ENCODE measurements around the gene AKT1. TPM values are rescaled to one million over a fixed set of nuclear protein-coding genes. Genes with fewer than 3 reads are reported as not detected.

AKT1 gene
- total and polyA plus RNA-seq, 2 of the 13 experiments (the other 11 are each of a cell fraction or from before 2014, with no cell fraction given) = 96.2 to 116 TPM

DNA sequence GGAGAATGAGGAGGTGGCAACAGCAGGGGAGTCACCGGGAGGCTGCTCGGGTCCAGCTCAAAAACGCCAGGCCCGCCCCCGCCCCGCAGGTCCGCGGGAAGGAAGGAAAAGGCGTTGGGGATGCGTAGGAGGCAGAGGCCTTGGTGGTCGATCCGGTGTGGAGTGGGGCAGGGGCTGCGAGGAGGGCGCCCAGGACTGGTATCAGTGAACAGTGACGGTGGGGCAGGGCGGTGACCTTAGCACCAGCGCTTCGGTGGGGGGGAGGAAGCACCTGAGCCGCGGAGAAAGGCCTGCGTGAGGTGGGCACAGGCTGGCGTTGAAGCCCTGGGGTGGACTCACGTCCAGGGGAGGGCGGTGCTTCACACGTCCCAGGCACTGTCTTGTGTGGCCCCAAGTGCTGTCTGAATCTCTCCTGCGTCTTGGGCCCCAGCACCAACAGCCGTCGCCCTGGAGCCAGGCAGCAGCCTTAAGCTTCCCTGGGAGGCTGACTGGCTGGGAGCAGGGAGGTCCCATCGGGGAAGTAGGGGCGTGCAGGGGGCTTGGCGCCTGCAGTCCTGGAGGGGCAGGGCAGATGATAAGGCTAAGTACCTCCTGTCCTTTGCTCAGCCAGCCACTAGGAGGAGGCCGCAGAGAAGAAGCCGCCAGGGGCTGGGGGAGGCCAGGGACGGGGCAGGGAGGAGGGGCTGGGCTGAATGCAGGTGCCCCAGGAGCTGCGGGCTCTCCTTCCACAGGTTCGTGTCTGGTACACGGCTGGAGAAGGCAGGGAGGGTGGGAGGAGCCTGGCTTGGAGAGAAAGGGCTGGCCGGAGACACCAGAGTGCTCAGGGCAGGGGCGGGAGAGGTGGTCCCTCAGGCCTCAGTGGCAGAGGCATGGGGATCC lies 31.9 kb upstream of the AKT1 start (continued):
- TF ChIP-seq ZNF567 (CRISPR knock-in tag; IDR thresholded peaks at IDR 0.05; ENCODE audit: borderline replicate concordance) = no peak
- 0 out of 2 replicates have a peak, but pooled peaks have one; percentile 13 for TF ChIP-seq SP5 (CRISPR knock-in tag; IDR thresholded peaks at IDR 0.05; ENCODE audit: borderline replicate concordance, low read depth)
- TF ChIP-seq SIN3B (IDR thresholded peaks at IDR 0.05; ENCODE audit: low read length) = no peak
- TF ChIP-seq KDM3A (CRISPR knock-in tag; IDR thresholded peaks at IDR 0.05; ENCODE audit: low read depth) = 0 out of 2 replicates have a peak, but pooled peaks have one; percentile 44
- no peak for TF ChIP-seq SOX6 (IDR thresholded peaks at IDR 0.05)
- 0 out of 2 replicates have a peak, but pooled peaks have one; percentile 10 for TF ChIP-seq SOX6 (CRISPR knock-in tag; IDR thresholded peaks at IDR 0.05)

DNA sequence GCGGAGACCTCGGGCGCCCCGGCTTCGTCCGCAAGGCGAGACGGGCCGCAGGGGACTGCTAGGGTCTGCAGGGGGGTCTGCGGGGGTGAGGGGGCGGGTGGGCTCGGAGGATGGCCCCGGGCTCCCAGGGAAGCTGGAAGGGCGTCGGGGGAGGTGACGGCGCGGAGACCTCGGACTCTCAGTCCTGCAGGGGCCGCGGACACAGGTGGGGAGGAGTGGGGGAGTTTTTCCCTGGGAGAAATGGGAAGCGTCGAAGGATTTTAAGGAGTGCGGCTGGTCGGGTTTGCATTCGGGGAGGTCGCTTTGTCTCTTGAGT lies 31.3 kb upstream of the AKT1 start:
- intact Hi-C loops (cut with micrococcal nuclease; ENCODE audit: unreplicated experiment) (loop anchor here (2.0 kb wide), 1 partner anchor 38 kb away; the partner anchor contains the start of gene CEP170B), in situ Hi-C loops (cut with HindIII; ENCODE audit: extremely low pct_ligation_motif_present, low pct_unique_long_range_greater_than_20kb) (loop anchor here (5.0 to 10.0 kb wide), 2 partner anchors 40 to 172 kb away; partner anchors contain the start of gene CEP170B)
- Histone ChIP-seq H3K9ac (ENCODE audit: insufficient read depth, low read depth, low read length) (peak overlapping the region; percentile 61), H3K4me2 (ENCODE audit: low read depth, low read length) (peak overlapping the region; percentile 95), H2AFZ (ENCODE audit: low read length) (no peak overlapping the region), H3K27me3 (ENCODE audit: control insufficient read depth in 1 of 2, insufficient read depth in 2 of 2, low read length in 2 of 2) (no peaks in the 10 kb centered on the region; a peak in 1 of 5 replicates), H3K27ac (ENCODE audit: extremely low read length, insufficient read depth, low read length) (peak overlapping the region; percentile 56), H3K4me1 (ENCODE audit: insufficient read depth, low read length) (peaks cover 24% of the 10 kb centered on the region), H3K36me3 (replicated peaks in 1 of 2; ENCODE audit: control insufficient read depth in 1 of 2, insufficient read depth in 2 of 2, low read length in 2 of 2) (no peaks in the 10 kb centered on the region), H3K4me3 (replicated peaks in 1 of 3; ENCODE audit: insufficient read depth in 1 of 3, low read depth in 2 of 3, low read length in 3 of 3) (peak overlapping the region; percentile 66 to 82 (median 77)), H4K20me1 (ENCODE audit: insufficient read depth, low read length) (no peaks in the 10 kb centered on the region), H3K9me3 (ENCODE audit: low read length) (no peaks in the 10 kb centered on the region), H3K79me2 (ENCODE audit: insufficient read depth, low read length) (no peaks in the 10 kb centered on the region)
- under 1% methylated on average over 10 of the region's 27 CpGs for WGBS (ENCODE audit: low lambda C conversion rate)
- TF ChIP-seq ZMAT3 (CRISPR knock-in tag; conservative IDR thresholded peaks at IDR 0.05) (0 out of 2 replicates have a peak, but pooled peaks have one; percentile 14), POLR2AphosphoS5 (IDR thresholded peaks at IDR 0.05; ENCODE audit: low read depth, low read length) (peak; percentile 82), ARNT2 (CRISPR knock-in tag; IDR thresholded peaks at IDR 0.05; ENCODE audit: low read depth) (0 out of 2 replicates have a peak, but pooled peaks have one; percentile 8), KAT2B (IDR thresholded peaks at IDR 0.05; ENCODE audit: borderline replicate concordance, low read depth, low read length) (no peak), ZNF501 (CRISPR knock-in tag; IDR thresholded peaks at IDR 0.05) (peak; percentile 48; the same call in 1 of the 2 replicates), ZEB1 (IDR thresholded peaks at IDR 0.05; ENCODE audit: insufficient replicate concordance, low read depth) (no peak), POLR2A (IDR thresholded peaks at IDR 0.05; ENCODE audit: insufficient read depth in 1 of 2, low read depth in 2 of 2, low read length in 2 of 2) (peak in 1 of 2 experiments; percentile 43; a peak in 2 of 4 replicates), RFXAP (CRISPR knock-in tag; IDR thresholded peaks at IDR 0.05; ENCODE audit: borderline replicate concordance) (no peak), ZNF468 (CRISPR knock-in tag; IDR thresholded peaks at IDR 0.05) (no peak), ZNF24 (IDR thresholded peaks at IDR 0.05) (no peak), CBX2 (IDR thresholded peaks at IDR 0.05; ENCODE audit: low read depth, low read length) (no peak), CBX2 (CRISPR knock-in tag; IDR thresholded peaks at IDR 0.05; ENCODE audit: low read depth) (no peak), SIN3A (IDR thresholded peaks at IDR 0.05; ENCODE audit: borderline replicate concordance, low read depth, low read length) (0 out of 2 replicates have a peak, but pooled peaks have one; percentile 36), POLR2G (IDR thresholded peaks at IDR 0.05; ENCODE audit: low read depth, low read length) (peak; percentile 55; the same call in 1 of the 2 replicates), CHD2 (IDR thresholded peaks at IDR 0.05; ENCODE audit: low read depth, low read length) (no peak), KAT7 (CRISPR knock-in tag; IDR thresholded peaks at IDR 0.05; ENCODE audit: borderline replicate concordance) (no peak)
- TF ChIP-seq, protein P1, sequence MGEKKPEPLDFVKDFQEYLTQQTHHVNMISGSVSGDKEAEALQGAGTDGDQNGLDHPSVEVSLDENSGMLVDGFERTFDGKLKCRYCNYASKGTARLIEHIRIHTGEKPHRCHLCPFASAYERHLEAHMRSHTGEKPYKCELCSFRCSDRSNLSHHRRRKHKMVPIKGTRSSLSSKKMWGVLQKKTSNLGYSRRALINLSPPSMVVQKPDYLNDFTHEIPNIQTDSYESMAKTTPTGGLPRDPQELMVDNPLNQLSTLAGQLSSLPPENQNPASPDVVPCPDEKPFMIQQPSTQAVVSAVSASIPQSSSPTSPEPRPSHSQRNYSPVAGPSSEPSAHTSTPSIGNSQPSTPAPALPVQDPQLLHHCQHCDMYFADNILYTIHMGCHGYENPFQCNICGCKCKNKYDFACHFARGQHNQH (CRISPR knock-in tag; IDR thresholded peaks at IDR 0.05) = no peak
- ChIA-PET POLR2A (interaction anchor here (1.0 to 2.8 kb wide), 11 partner anchors 20 to 161 kb away, joined by 3 to 36 read pairs (median 4); partner anchors contain the start of genes CEP170B, SIVA1 and ZBTB42), CTCF (ENCODE audit: low intra/inter-chr PET ratio, low total read pairs) (interaction anchor here (0.7 to 3.0 kb wide), 3 partner anchors 26 to 58 kb away, joined by 3 to 10 read pairs (median 4); partner anchors contain the start of gene ZBTB42)
- ATAC-seq = no peak
- no peak for FAIRE-seq
- no peak for DNase-seq (ENCODE audit: low spot score)
- BruUV-seq (replicated peaks) = no TSS peak
